8988T (cell line): ENCODE results near the gene TMEM126A.

Experiments used
- DNase-seq: peaks from one replicate; pipeline ENCODE4 v3.0.0; 2011

Gene TMEM126A

GRCh38 chr11:85698195-85698594 is 50.4 kb downstream of the TMEM126A start:
- no peak for DNase-seq

- no peak for DNase-seq
Measured at GRCh38 chr11:85699957-85700741, 52.4 kb downstream of the TMEM126A start.

- no peak for DNase-seq
Measured at GRCh38 chr11:85704967-85705366, 57.2 kb downstream of the TMEM126A start.

GRCh38 chr11:85705800-85706199 is 58.0 kb downstream of the TMEM126A start:
- no peak for DNase-seq
